Natural killer cell (primary cell): ENCODE data around the gene SLC25A1. TPM values are rescaled to one million over a fixed set of nuclear protein-coding genes. Genes with fewer than 3 reads are reported as not detected.
A peak's percentile ranks its signal among the peaks of the same experiment; 100 is the strongest.

ENCODE experiments used
- ATAC-seq, 3 donors: fragments of 150-1000 bp in 2 of 3; fragments of 200-7000 bp in 1 of 3; cut with Tn5 transposase; 1 replicate in 1 of 3; 2 replicates in 2 of 3; pipeline ENCODE4 v1.10.0; 2021; ENCODE audit warnings: mild to moderate bottlenecking in 2 of 3, moderate library complexity in 2 of 3
- DNase-seq, 2 donors: peaks; one replicate each; pipeline versions ENCODE4 v3.0.0 to v3.0.0-alpha.2; 2013 to 2021; ENCODE audit warnings: mixed read lengths in 1 of 2
- H3K27ac ChIP-seq: one replicate; pipeline ENCODE4 v1.5.1; 2013; ENCODE audit warnings: mild to moderate bottlenecking, low read length
- H3K27me3 ChIP-seq: one replicate; pipeline ENCODE4 v1.6.1; 2013; ENCODE audit warnings: low read length; ENCODE audit not compliant: control insufficient read depth, insufficient read depth
- H3K36me3 ChIP-seq: one replicate; pipeline ENCODE4 v1.6.1; 2013; ENCODE audit warnings: low read length; ENCODE audit not compliant: control insufficient read depth, insufficient read depth
- H3K4me1 ChIP-seq: one replicate; pipeline ENCODE4 v1.6.1; 2013; ENCODE audit warnings: low read length; ENCODE audit not compliant: control insufficient read depth, insufficient read depth
- H3K4me3 ChIP-seq: one replicate; pipeline ENCODE4 v1.5.1; 2013; ENCODE audit warnings: low read length
- H3K9me3 ChIP-seq: one replicate; pipeline ENCODE4 v1.6.1; 2013; ENCODE audit warnings: low read length; ENCODE audit not compliant: control insufficient read depth, insufficient read depth
- H3K27ac Mint-ChIP-seq, 2 donors: one replicate each; pipeline ENCODE4 v1.8.0; 2022; ENCODE audit warnings: mild to moderate bottlenecking in 2 of 2, mixed read lengths in 2 of 2, moderate library complexity in 1 of 2
- H3K27me3 Mint-ChIP-seq, 2 donors: one replicate each; pipeline ENCODE4 v1.8.0; 2022; ENCODE audit warnings: low read depth in 2 of 2, mixed read lengths in 2 of 2
- H3K36me3 Mint-ChIP-seq: one replicate; pipeline ENCODE4 v1.8.0; 2022; ENCODE audit warnings: mixed read lengths
- H3K4me1 Mint-ChIP-seq, 2 donors: one replicate each; pipeline ENCODE4 v1.8.0; 2022; ENCODE audit warnings: mixed read lengths in 2 of 2
- H3K4me3 Mint-ChIP-seq: one replicate; pipeline ENCODE4 v1.8.0; 2022; ENCODE audit warnings: mild to moderate bottlenecking, moderate library complexity, mixed read lengths
- H3K9me3 Mint-ChIP-seq, 2 donors: one replicate each; pipeline ENCODE4 v1.8.0; 2022; ENCODE audit warnings: mixed read lengths in 2 of 2
- CTCF ChIP-seq: fragments of 200-600 bp; IDR thresholded peaks from one replicate; pipeline ENCODE4 v1.8.0; 2022; ENCODE audit warnings: antibody characterized with exemption
- WGBS: methylation state at CpG from one replicate; pipeline ENCODE4 v1.1.7; 2013; ENCODE audit warnings: missing lambda C conversion rate; ENCODE audit not compliant: insufficient coverage; 5-methylcytosine and 5-hydroxymethylcytosine counted together
- intact Hi-C: fragments of 100-400 bp; cut with micrococcal nuclease; formaldehyde crosslinking; loops from one replicate; pipeline ENCODE4 v1.14.2; 2022
- total RNA-seq, 4 donors: library from RNA; stranded (reverse); fragments of 120-200 nt in 1 of 4; gene quantifications; one replicate each; pipeline versions ENCODE4 v1.2.3 to v1.2.4, GENCODE V29; 2013 to 2022

Gene SLC25A1
- total RNA-seq, 3 donors from 2014 or later (not counting 1 experiment from before 2014, with no cell fraction given), result 24.8 to 29.6 (median 26.9) TPM

- no peaks in the 10 kb centered on the region for H3K27me3 Mint-ChIP-seq
- Histone ChIP-seq H3K9me3 (no peaks in the 10 kb centered on the region), H3K27ac (no peak overlapping the region), H3K4me1 (peaks cover 19% of the 10 kb centered on the region), H3K27me3 (no peaks in the 10 kb centered on the region), H3K36me3 (no peaks in the 10 kb centered on the region), H3K4me3 (no peak overlapping the region)
- H3K4me1 Mint-ChIP-seq, result peaks cover 6 to 11% of the 10 kb centered on the region in 2 donors
- no peak overlapping the region for H3K27ac Mint-ChIP-seq
- no peak for TF ChIP-seq CTCF
- no peaks in the 10 kb centered on the region for H3K9me3 Mint-ChIP-seq
- no peak overlapping the region for H3K4me3 Mint-ChIP-seq
- intact Hi-C loops, result no loop called here
- ATAC-seq (no peak), DNase-seq (no peak)
- WGBS, result 92% methylated on average over 8 of the region's 11 CpGs
- no peaks in the 10 kb centered on the region for H3K36me3 Mint-ChIP-seq
Measured at GRCh38 chr22:19180740-19181410, 2.3 kb upstream of the SLC25A1 start.

GRCh38 chr22:19180234-19180633 lies 1.7 kb upstream of the SLC25A1 start:
- Histone ChIP-seq H3K4me3 (no peak overlapping the region), H3K9me3 (no peaks in the 10 kb centered on the region), H3K27ac (no peak overlapping the region), H3K27me3 (no peaks in the 10 kb centered on the region), H3K4me1 (peaks cover 19% of the 10 kb centered on the region), H3K36me3 (no peaks in the 10 kb centered on the region)
- no peaks in the 10 kb centered on the region for H3K27me3 Mint-ChIP-seq
- WGBS, result 96% methylated on average over 9 of the region's 9 CpGs
- H3K36me3 Mint-ChIP-seq, result no peaks in the 10 kb centered on the region
- H3K9me3 Mint-ChIP-seq, result no peaks in the 10 kb centered on the region
- no peak for TF ChIP-seq CTCF
- intact Hi-C loops, result no loop called here
- H3K4me1 Mint-ChIP-seq, result peaks cover 6 to 11% of the 10 kb centered on the region in 2 donors
- ATAC-seq (no peak), DNase-seq (no peak)
- H3K27ac Mint-ChIP-seq, result no peak overlapping the region
- H3K4me3 Mint-ChIP-seq, result no peak overlapping the region

GRCh38 chr22:19179497-19180048 lies 1.0 kb upstream of the SLC25A1 start:
- TF ChIP-seq CTCF, result peak; percentile 65
- intact Hi-C loops, result loop anchor here (2.0 kb wide), 2 partner anchors 57 to 299 kb away; partner anchors contain the start of genes CDC45, DGCR2 and UFD1
- peak overlapping the region; percentile 66 for H3K4me3 ChIP-seq
- Mint-ChIP-seq H3K27ac (peak overlapping the region; percentile 46 to 79), H3K36me3 (no peaks in the 10 kb centered on the region), H3K4me3 (peak overlapping the region; percentile 88), H3K4me1 (peaks cover 6 to 11% of the 10 kb centered on the region in 2 donors), H3K9me3 (no peaks in the 10 kb centered on the region), H3K27me3 (no peaks in the 10 kb centered on the region)
- peak; percentile 61 to 74 (median 71) for ATAC-seq
- H3K9me3 ChIP-seq, result no peaks in the 10 kb centered on the region
- peaks cover 23% of the 10 kb centered on the region for H3K4me1 ChIP-seq
- H3K36me3 ChIP-seq, result no peaks in the 10 kb centered on the region
- no peaks in the 10 kb centered on the region for H3K27me3 ChIP-seq
- WGBS, result 44% methylated on average over 15 of the region's 15 CpGs
- H3K27ac ChIP-seq, result peak overlapping the region; percentile 45
- DNase-seq, result peak; percentile 44 to 67
